HG02588 (cell line): Measurements from ENCODE around the gene METTL21C.

Source experiments
- ATAC-seq: cut with Tn5 transposase; IDR thresholded peaks from one replicate; pipeline ENCODE4 v1.9.1; 2021; ENCODE audit warnings: mild to moderate bottlenecking, moderate library complexity; ENCODE audit not compliant: unreplicated experiment

METTL21C gene

DNA sequence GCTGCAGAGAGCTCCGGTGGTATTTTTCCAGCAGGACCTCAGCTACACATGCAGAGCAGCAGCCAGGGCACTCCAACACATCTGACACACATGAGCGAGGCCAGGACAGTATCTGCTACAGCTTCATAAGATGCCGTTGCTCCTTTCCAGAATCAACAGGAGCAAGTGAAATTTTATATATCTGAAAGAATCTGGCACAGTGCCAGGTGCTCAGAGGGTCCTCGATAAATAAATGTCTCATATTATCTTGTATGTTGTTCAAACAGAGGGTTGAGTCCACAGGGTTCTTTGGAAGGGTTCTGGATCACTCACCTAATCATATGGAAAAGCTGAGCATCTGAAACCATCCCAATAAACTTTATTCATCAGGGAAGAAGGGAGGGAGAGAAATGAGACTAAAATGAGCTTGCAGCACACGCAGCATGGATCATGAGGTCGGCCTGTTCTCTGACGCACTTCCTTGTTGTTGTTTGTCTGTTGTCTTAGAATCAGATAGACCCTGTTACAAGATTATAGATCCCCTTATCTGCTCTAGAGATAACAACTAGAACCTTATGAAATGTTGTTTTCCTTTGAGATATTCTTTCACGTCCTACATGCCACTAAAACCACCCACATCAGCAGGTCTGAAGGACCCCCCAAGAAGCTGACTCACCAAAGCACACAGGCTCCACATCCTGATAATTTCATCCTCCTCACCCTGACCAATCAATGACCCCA, 3.2 kb upstream of the METTL21C start:
- no peak for ATAC-seq

DNA sequence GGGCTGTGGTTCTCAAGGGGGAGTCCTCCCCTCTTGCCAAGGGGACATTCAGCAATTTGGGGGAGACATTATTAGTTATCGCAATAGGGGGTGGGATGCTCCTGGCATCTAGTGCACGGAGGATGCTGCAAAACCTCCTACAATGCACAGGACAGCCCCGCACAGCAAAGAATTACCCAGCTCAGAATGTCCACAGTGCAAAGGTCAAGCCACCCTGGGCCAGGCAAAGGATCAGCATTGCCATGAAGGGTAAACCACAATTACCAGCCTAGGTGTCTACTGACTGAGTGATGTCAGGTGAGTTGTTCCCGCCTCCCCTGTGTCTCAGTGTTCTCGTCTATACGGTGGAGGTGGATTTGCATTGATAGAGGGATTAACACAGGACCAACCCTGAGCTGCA, 2.4 kb upstream of the METTL21C start:
- ATAC-seq, result no peak

DNA sequence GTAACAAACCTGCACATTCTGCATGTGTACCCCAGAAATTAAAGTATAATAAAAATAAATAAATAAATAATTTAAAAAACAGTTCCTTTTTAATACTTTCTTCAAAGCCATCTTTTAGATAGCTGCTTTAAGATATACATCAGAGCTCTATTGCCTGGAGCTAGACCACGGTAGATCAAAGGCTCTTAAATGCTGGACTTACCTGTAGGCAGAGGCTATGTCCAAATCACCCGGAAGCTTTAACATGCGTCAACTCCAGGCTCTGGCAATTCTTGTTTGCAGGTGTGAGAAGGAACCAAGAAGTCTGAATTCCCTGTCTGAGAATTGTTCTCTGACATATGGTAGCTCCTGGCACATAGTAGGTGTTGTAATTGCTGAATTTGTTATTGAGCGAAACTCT, 1.6 kb upstream of the METTL21C start:
- ATAC-seq, result no peak

DNA sequence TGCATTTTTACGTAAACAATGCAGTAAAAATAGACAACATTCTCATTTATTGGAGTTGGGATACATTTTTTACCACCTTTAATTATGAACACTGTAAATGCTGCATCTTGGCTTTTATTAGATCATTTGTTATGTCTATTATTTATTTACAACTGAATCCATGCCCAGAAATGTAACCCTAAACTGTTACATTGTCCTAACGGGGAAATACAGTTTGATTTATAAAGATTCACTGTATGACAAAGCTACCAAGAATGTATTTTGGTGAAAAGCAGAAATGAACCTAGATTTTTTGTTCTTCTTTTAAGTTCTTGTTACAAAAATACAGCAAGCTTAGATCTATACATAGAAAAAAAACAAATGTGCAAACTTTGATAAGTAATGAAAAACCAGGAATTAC, 1.1 kb downstream of the METTL21C start:
- no peak for ATAC-seq

DNA sequence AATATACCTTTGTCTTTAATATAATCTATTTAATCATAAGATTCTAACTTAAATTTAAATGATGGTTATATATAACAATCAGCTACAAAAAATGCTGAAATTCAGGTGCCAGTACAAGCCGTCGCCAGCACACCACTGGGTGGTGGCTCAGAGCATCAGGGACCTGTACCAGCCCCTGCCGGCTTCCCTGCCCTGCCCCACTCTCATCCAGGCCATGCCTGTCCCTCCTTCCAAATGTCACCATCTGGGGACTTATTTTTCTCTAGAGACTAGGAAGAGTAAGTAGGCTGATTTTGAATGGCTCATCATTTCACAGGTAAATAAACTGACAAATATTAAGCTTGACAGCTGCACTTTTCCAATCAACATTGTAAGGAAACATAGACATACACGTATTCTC, 1.6 kb downstream of the METTL21C start:
- no peak for ATAC-seq

DNA sequence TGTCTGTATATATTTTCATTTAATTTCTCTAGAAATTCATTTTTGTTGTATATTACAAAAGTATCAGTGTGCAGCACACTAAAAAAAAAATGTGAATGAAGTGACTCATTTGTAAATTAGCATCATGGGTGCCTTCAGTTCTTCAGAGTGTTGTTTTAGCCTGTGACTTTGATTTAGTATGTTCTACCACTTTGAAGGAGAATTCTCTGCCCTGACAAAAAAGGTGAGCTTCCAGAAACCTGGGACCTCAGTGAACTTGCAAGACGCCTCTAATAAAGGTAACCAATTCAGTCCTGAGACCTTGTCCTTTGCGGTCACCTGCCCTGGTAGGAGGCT, 2.4 kb downstream of the METTL21C start:
- ATAC-seq, result no peak

DNA sequence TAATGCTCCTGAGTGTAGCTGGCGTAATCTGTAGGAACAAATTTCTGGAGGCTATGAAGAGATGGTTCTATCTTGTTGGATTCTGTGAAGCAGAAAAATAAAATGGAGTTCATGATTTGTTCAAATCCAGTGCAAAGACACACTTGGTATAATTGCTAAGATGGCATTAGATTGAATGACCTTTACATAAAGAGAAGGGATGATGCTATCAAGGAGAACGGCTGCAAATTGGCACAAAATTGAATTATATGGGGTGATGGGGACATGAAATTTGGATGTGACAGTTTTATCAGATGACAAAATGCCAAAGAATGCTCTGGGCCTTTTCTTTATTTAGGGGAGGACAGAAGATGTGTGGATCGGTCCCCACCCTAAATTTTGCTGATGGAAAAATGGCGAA, 4.0 kb downstream of the METTL21C start:
- no peak for ATAC-seq

DNA sequence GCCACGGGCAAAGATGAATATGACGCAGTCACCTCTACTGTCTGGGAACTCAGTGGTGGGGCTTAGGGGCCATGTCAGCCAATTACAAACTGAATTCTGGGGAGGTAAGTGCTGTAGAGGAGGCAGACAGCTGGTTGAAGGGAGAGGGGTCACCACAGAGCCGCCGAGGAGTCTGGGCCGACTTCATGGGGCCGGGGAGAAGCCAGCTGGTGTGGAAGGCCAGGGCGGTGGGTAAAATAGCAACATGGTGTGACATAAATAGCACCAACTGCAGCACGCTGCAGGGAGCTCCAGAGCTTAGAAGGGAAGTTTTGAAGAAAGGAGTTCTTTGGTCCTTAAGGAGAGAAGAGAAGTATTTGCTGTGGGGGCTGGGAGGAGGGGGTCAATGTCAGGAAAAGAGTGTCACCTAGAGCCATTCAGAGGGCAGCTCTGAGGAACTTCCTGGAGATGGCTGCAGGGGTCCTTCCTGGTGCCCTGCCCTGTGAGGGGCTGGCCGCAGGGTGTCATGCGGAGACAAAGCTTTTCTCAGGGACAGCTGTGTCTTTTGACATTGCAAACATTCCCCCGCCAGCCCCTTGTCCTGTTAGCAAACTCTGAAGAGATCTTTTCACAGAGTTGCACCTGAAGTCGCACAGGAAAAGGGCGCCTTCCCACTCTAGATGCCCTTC, 6.4 kb downstream of the METTL21C start:
- no peak for ATAC-seq

DNA sequence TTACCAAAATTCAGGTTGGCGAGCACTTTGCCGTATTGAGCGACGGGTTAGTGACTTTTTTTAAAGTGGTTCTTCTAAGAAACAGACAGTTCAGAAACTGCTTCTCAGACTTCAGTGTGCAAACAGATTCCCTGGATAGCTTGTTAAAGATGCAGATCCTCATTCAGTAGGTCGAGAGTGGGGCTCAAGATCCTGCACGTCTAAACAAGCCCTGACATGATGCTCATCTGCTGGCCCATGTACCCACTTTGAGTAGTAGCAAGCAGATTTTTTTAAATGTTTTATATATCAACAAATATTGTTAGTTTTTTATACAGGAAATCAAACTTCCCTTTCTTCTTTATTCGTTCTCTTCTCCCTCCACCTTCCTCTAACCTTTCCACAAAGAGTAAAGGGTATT, 7.3 kb downstream of the METTL21C start:
- ATAC-seq, result no peak

DNA sequence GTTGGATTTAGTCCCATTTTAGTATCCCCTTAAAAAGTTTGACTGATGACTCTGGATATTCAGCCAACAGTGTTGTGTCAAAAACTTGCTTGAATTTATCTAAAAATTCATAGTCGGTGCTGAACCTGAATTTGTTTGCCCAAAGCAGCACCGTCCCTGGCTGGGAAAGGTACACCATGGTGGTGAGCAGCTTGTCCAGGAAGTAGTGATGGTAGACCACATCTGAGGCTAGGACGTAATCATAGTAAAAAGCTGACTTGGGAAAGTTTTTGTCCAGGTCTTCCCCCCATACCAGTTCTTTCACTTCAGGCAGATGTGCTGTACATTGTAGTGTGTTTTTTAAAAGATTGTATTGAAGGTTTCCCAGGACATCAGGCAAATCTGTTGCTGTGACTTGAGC, 8.8 kb downstream of the METTL21C start:
- no peak for ATAC-seq

DNA sequence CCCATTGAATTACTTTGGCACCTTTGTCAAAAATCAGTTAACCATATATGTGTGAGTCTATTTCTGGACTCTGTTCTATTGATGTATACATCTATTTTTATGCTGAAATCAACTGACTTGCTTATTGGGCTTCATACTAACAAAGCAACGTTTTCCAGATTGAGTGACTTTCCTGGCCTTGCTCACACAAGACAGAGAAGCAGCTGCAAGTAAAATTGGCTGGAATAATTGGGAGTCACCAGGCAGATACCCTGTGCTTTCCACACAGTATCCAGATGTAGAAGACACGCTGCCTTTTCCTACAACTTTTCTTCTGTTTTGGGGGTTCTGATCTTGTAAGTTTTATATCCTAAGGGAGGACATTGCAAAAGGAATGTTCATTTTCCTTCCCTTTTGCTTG, 11.2 kb downstream of the METTL21C start:
- no peak for ATAC-seq

DNA sequence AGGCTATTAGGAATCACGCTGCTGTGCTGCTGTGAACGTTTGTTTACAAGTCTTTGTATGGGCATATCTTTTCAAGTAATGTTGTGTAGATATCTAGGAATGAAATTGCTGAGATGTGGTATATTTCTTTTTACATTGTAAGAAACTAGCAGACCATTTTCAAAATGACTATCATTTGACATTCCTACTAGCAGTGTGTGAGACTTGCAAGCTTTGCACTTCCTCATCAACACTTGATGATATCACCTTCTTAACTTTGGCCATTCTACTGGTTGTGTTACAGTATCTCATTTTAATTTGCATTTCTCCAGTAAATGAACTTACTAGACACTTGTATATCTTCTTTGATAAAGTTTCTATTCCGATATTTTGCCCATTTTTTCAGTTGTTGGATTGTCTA, 12.1 kb downstream of the METTL21C start:
- ATAC-seq, result no peak

DNA sequence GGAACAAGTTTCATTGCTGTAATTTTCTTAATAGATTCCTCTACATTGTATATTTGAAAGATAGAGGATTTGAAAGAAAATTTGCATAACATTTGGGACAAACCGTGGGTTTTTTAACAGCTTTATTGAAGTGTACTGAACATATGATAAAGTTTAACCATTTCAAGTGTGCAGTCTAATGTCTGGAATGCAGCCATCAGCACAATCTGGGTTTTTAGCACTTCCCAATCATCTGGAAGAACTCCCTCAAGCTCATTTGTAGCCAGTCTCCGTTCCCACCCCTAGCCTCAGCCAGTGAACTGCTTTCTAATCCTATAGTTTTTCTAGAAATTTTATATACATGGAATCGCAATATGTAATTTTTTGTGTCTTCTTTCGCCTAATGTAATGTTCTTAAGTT, 12.6 kb downstream of the METTL21C start:
- ATAC-seq, result no peak

DNA sequence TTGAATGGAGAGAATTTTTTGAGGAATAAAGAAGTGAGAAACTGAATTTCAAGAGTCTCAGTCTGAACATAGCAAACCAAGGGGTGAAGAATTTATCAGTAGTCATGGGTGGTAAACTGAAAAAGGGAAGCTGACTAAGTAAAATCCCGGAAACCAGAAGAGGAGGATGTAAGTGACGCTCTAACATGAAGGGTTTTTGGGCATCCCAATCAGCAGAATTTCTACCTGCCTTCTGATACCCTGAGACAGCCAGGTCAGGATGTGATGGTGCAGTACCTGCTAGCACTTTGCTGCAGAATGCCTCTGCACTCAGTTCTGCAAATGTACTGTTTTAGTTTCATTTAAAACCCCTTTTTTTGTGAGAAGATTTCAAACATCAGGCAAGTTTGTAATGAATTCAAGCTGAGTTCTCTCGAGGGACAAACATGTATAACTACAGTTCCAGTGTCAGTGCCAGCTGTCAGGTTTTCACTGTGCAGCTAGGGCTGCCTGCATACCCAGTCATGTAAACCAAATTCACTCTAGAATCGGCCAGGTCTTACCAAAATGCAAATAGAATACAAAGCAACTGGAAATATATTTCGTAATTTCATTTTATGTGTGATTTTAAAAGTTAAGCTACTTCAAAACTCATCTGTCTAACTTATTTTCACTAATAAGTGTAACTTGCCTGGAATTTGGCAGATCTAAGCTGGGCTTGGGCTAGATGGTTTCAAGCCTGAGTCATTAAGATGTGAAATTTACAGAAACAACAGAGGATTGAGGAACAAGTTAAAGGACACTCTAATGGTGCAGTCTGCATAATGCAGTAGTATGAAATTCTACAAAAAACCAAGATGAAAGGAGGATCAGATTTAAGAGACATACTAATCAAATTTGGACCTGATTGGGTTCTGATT, 13.8 kb downstream of the METTL21C start:
- ATAC-seq, result no peak

DNA sequence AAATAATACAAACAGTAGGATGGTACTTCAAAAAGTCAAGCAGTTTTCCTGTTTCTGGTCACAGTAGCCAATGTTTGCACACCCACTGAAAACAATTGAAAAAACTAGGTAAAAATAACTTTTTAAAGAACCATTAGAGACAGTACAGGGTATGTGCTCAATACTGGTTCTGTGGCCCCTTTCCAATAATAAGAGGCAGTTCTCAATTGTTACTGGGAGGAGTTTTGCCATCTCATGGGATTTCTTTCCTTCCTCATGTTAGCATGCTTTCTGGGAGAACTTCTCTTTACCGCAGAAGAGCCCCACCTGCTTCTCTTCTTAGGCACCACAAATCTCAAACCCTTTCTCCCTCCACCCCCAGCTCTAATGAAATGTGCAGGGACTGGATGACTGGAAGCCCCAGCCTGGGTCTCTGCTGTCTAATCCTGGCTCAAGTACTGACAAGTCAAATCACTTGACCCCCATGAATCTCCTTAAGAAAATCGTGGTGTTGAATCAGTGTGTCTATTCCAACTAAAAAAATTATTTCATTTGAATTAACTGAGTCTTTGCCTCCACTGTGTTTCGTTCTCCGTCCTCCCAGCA, 14.6 kb downstream of the METTL21C start:
- ATAC-seq, result no peak

DNA sequence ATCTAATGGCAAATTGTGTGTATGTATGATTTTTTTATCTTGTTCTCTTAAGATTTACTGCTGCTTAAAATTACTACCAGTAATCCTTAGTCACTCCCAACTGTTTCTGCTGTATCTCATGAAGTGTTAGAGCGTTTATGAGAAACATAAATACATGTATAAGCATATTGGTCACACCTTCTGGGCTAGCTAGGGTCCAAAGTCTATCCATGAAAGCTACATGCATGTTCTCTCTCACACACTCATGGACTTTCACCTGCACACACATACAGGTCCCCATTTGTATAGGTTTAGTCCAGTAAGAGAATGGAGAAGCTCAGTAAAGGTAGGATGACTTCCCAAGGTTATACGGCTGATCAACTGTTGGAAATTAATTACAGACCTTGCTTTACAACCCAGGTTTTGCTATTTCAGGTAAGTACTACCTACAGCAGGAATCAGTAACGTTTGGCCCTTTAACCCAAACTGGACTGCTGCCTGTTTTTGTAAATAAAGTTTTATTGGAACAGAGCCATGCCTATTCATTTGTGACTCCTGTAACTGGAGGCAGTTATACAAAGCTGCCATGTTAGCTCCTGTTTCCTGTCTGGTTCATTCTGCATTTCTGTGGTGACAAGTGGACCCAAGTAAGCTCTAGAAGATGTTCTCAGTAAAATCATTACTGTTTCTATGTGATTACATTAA, 15.3 kb downstream of the METTL21C start:
- no peak for ATAC-seq

DNA sequence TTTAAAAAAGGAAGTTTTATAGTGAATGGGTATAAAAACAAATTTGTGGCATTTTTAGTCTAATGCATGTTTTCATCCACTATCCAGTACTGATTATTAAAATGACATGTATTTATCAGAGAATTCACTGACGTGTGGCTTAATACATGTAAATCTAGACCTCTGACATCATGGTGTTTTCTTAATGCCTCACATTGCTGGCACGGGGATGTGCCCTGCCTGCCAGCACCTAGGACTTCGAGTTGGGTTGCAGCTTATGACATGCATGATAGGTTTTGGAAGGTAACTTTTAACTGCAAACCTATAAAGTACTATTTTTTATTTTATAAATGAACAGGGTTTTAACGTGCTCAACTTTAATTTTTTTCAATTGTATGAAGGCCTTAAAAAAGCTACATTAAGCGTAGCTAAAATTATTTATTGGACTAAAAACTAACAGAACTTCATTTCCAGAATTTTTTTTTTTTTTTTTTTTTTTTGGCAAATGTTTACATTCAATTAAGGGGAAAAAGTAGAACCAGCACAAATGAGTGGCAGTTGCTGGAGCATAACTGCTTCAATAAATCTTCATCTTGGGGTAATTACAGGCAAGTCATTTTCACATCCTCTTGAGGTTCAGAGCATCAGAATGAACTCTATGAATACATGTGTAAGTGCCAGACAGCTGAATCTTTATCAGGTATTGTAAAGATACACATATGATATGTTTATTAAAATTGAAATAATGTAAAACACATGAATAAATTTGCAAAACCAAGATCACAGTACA, 16.3 kb downstream of the METTL21C start:
- no peak for ATAC-seq

DNA sequence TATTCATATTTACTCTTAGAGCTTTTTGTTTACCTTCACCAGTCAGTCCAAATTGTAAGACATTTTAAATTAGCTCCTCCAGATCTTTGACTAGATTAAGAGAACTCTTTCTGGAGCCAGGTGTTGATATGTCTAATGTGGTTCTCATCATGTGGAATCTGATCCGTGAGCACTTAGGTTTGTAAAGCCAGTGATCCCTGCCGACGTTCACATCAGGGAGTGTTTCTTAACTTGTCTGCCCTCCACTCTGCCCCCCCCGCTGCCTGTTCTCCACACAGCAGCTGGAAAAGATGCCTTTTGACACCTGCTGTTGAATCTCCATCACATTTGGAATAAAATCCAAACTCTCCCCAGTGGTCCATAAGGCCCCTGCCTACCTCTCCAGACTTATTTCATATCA, 17.7 kb downstream of the METTL21C start:
- ATAC-seq, result no peak

DNA sequence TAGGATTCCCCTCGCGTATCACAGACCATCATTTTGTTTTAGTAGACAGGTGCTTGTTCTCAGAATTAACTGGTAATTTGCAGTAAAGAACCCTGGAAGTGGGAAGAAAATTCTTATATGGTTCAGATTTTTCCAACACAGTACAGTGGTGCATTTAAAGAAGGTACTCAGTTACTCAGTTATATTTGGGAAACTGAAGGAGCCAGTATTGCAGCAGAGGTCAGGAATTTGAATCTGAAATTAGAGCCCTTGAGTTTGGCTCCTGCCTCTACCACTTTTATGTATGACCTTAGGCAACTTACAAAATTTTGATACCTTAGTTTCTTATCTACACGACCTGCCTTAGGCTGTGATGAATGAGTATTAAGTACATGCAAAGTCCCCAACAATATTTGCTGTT, 19.7 kb downstream of the METTL21C start:
- no peak for ATAC-seq

DNA sequence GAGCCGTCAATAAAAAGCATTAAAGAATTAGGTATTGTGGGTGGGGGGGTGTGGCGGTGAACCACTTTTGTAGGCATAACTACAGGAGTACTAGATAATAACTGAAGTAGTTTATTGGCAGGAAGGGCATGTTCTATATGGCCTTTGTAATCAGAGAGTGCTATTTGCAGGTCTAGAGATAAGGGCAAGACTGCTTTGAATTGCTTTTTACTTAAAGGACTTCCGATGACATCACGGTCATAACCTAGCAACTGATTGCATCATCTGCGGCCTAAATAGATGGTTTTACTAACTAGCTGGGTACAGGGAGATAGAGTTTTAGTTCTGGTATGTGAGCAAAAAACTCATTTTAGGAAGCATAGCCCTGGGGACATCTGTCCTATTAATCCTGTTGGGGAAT, 24.7 kb downstream of the METTL21C start:
- ATAC-seq, result no peak
